HG02870 (cell line): ENCODE data around the gene MCOLN2.
A peak's percentile ranks its signal among the peaks of the same experiment; 100 is the strongest.
"Not testable (repeated sequence)": the region's sequence is repeated elsewhere in the genome, so short reads cannot be mapped to it uniquely, and the experiment has no call there.

Source experiments
- ATAC-seq: cut with Tn5 transposase; IDR thresholded peaks from one replicate; pipeline ENCODE4 v1.9.1; 2021; ENCODE audit warnings: mild to moderate bottlenecking, moderate library complexity; ENCODE audit not compliant: unreplicated experiment

MCOLN2 gene

GRCh38 chr1:84944767-84945486 is 52.0 kb downstream of the MCOLN2 start:
- ATAC-seq, result peak; percentile 83

DNA sequence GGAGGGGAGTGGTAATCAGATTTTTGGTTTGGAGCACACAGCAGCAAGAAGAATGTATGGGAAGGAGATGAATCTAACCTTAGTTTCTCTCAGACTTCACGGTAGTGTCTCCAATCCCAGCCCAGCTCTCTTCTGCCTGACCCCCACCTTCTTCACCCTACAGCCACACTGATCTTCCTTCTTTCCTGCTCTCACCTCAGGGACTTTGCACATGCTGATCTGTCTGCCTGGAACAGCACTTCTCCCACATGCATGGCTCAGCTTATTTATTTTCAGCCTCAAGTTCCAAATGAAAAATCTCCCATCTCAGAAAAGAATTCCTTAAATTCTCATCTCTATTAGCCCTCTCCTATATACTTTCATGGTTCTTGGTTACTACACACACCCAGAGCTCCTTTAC is 55.1 kb downstream of the MCOLN2 start:
- no peak for ATAC-seq

DNA sequence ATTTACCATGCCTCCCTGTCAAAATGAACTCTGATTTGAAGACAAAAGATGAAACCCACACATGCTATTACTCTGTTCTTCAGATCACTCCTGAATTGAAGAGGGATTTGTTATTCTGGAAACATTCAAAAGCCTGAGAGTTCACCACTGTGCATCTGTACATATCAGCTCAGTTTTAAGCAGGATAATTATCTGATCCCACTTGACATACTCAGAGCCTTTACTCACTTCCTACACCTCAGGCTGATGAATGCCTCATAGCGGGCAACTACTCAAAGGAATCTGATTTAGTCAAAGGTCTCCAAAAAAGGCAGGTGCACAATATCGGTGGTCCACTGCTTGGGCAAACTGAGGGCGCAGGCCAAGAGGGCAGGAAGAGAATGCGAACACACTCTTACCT is 56.4 kb downstream of the MCOLN2 start:
- no peak for ATAC-seq

DNA sequence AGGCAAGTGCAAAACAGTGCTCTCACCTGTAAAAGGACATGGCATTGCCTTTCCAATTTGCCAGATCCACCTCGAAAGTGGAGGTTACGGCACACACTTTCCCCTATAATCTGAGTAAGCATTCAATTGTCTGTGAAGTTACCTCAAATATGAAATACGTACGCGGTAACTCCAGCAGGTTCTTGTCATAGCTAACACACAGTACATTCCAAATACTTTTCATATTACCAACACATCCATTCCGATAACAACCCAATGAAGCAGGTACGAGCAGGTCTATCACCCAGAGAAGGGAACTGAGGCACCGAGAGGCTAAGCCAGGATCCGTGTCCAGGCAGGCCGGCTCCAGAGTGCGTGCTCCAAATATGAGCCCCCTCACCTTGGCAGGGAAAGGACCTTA is 57.2 kb downstream of the MCOLN2 start:
- ATAC-seq, result no peak

GRCh38 chr1:84939151-84939550 is 57.8 kb downstream of the MCOLN2 start:
- ATAC-seq, result no peak

- ATAC-seq, result no peak
Measured at GRCh38 chr1:84936116-84936810, 60.6 kb downstream of the MCOLN2 start.

GRCh38 chr1:84933011-84933611 is 63.8 kb downstream of the MCOLN2 start:
- no peak for ATAC-seq

- ATAC-seq, result no peak
Measured at GRCh38 chr1:84930831-84931230, 66.1 kb downstream of the MCOLN2 start.

DNA sequence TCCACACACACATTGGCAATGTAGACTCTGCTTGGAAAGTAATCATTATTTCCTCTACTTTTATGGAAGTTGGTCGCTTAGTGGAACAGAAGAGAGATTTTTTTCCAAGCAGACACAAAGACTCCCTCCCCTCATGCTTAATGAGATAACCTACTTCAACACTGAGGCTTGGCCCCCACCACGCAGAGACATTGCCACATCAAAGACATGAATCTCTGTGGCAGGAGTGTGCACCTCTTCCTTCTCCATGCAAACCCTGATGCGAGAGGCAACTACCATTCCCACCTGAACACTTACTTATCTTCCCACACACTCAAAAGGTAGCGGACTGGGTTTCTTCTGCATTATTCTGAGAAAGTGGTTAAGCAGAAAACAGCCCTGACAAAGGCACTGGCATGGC is 66.6 kb downstream of the MCOLN2 start:
- ATAC-seq, result no peak

- ATAC-seq, result no peak
Measured at GRCh38 chr1:84929581-84929980, 67.3 kb downstream of the MCOLN2 start.

- no peak for ATAC-seq
Measured at GRCh38 chr1:84928979-84929378, 67.9 kb downstream of the MCOLN2 start.

GRCh38 chr1:84923317-84923716 is 73.6 kb downstream of the MCOLN2 start:
- ATAC-seq, result no peak

GRCh38 chr1:84920159-84920558 is 76.8 kb downstream of the MCOLN2 start:
- no peak for ATAC-seq

DNA sequence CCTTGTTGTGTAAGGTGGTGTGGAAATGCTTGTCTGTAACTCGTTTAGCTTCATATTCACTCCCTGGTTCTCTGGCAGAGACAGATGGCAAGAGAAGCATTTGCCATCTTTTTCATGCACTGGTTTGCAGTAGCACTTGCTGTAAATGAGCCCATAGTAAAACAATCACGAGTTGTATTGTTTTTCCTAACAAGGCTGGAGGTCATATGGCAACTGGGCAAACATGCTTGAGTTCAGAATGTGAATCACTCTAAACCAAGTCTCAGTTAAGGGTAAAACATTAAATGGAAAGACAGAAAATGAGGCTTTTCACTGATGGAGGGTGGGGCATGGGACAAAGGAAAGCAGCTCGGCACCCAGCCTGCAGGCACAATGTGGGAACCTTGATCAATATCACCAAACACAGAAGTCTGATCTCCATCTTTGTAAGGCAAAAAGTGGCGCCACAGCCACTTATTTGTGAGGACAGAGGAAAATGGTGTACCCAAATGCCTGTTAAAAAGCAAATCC is 77.4 kb downstream of the MCOLN2 start:
- ATAC-seq, result no peak

GRCh38 chr1:84918726-84919336 is 78.1 kb downstream of the MCOLN2 start:
- ATAC-seq, result no peak

- ATAC-seq, result no peak
Measured at GRCh38 chr1:84916897-84917296, 80.0 kb downstream of the MCOLN2 start.

GRCh38 chr1:84913555-84913892 is 83.4 kb downstream of the MCOLN2 start:
- no peak for ATAC-seq

GRCh38 chr1:84912726-84913554 is 84.0 kb downstream of the MCOLN2 start:
- ATAC-seq, result no peak

DNA sequence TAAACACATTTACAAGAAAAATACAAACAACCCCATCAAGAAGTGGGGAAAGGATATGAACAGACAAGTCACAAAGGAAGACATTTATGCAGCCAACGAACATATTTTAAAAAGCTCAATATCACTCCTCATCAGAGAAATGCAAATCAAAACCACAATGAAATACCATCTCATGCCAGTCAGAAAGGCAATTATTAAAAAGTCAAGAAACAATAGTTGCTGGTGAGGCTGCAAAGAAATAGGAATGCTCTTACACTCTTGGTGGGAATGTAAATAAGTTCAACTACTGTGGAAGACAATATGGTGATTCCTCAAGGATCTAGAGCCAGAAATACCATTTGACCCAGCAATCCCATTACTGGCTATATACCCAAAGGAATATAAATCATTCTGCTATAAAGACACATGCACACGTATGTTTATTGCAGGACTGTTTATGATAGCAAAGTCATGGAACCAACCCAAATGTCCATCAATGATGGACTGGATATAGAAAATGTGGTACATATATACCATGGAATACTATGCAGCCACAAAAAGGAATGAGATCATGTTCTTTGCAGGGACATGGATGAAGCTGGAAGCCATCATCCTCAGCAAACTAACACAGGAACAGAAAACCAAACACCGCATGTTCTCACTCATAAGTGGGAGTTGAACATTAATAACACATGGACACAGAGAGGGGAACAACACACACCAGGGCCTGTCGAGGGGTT is 88.0 kb downstream of the MCOLN2 start:
- not testable (repeated sequence) for ATAC-seq
